Lower lobe of right lung (tissue), 2 donors: ENCODE data around the gene SSU72. TPM values are rescaled to one million over a fixed set of nuclear protein-coding genes. Genes with fewer than 3 reads are reported as not detected.
"Not testable (repeated sequence)": the region's sequence is repeated elsewhere in the genome, so short reads cannot be mapped to it uniquely, and the experiment has no call there.

Source experiments
- ATAC-seq, 2 donors: fragments of 200-7000 bp; cut with Tn5 transposase; one replicate each; pipeline ENCODE4 v1.9.1; 2020 to 2022; ENCODE audit warnings: mild to moderate bottlenecking in 2 of 2, moderate library complexity in 2 of 2
- DNase-seq: peaks from one replicate; pipeline ENCODE4 v3.0.0-alpha.2; 2020
- H3K27ac ChIP-seq: fragments of 200-600 bp; one replicate; pipeline ENCODE4 v1.8.0; 2022
- H3K27me3 ChIP-seq: fragments of 200-600 bp; one replicate; pipeline ENCODE4 v1.8.0; 2022; ENCODE audit warnings: low read depth
- H3K36me3 ChIP-seq: fragments of 200-600 bp; one replicate; pipeline ENCODE4 v1.8.0; 2022; ENCODE audit warnings: mild to moderate bottlenecking
- H3K4me1 ChIP-seq: fragments of 200-600 bp; one replicate; pipeline ENCODE4 v1.8.0; 2022
- H3K4me3 ChIP-seq: fragments of 200-600 bp; one replicate; pipeline ENCODE4 v1.8.0; 2022; ENCODE audit warnings: mild to moderate bottlenecking
- H3K9me3 ChIP-seq: fragments of 200-600 bp; one replicate; pipeline ENCODE4 v1.8.0; 2022
- intact Hi-C: fragments of 100-400 bp; cut with DNase I; formaldehyde crosslinking; loops from one replicate; pipeline ENCODE4 v1.11.0; 2022
- total RNA-seq: library from RNA; stranded (reverse); fragmentation: NEBNext Ultra II Directional; extraction: Animal tissue kit (Norgen Biotek cat#: 25700); gene quantifications from one replicate; pipeline ENCODE4 v1.2.1, GENCODE V29; 2021
- TF ChIP-seq, protein P1 (sequence below): fragments of 200-600 bp; IDR thresholded peaks from one replicate; pipeline ENCODE4 v1.8.0; 2022; ENCODE audit warnings: antibody characterized with exemption, mild to moderate bottlenecking
- donor health status: DM: no; HTN: yes; CAD: no; lungs with severe emphysema.

Gene SSU72
- total RNA-seq, 1 donor from 2014 or later: 123 TPM

DNA sequence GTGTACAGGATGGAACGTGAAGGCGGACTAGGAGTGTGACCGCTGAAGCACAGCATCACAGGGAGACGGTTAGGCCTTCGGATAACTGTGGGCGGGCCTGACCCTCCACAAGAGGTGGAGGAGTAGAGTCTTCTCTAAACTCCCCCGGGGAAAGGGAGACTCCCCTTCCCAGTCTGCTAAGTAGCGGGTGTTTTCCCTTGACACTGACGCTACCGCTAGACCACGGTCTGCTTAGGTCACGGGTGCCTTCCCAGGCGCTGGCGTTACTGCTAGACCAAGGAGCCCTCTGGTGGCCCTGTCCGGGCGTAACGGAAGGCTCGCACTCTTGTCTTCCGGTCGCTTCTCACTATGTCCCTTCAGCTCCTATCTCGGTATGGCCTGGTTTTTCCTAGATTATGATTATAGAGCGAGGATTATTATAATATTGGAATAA, 69.3 kb downstream of the SSU72 start:
- H3K27ac ChIP-seq: peak overlapping the region; percentile 84
- H3K27me3 ChIP-seq, H3K9me3 ChIP-seq, H3K36me3 ChIP-seq, intact Hi-C loops, H3K4me1 ChIP-seq: not testable (repeated sequence)
- TF ChIP-seq, protein P1, sequence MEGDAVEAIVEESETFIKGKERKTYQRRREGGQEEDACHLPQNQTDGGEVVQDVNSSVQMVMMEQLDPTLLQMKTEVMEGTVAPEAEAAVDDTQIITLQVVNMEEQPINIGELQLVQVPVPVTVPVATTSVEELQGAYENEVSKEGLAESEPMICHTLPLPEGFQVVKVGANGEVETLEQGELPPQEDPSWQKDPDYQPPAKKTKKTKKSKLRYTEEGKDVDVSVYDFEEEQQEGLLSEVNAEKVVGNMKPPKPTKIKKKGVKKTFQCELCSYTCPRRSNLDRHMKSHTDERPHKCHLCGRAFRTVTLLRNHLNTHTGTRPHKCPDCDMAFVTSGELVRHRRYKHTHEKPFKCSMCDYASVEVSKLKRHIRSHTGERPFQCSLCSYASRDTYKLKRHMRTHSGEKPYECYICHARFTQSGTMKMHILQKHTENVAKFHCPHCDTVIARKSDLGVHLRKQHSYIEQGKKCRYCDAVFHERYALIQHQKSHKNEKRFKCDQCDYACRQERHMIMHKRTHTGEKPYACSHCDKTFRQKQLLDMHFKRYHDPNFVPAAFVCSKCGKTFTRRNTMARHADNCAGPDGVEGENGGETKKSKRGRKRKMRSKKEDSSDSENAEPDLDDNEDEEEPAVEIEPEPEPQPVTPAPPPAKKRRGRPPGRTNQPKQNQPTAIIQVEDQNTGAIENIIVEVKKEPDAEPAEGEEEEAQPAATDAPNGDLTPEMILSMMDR: peak; percentile 18
- peak overlapping the region; percentile 32 for H3K4me3 ChIP-seq
- ATAC-seq: peak; percentile 46 to 54
- peak; percentile 63 for DNase-seq

DNA sequence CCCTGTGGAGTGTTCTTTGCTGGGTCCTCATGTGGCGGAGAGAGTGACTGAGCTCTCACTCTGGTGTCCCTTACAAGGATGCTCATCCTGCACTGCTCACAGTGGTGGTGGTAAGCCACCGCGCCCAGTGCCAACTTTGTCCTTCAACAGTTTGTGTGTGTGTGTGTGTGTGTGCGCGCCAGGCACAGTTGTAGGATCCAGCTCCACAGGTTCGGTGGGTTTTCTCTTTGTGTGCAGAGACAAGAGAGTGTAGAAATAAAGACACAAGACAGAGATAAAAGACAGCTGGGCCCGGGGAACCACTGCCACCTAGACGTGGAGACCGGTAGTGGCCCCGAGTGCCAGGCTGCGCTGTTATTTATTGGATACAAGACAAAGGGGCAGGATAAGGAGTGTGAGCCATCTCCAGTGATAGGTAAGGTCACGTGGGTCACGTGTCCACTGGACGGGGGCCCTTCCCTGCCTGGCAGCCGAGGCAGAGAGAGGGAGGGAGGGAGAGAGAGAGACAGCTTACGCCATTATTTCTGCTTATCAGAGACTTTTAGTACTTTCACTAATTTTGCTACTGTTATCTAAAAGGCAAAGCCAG, 69.8 kb downstream of the SSU72 start:
- peak; percentile 46 to 71 for ATAC-seq
- Histone ChIP-seq H3K4me3 (peak overlapping the region; percentile 32), H3K27ac (peak overlapping the region; percentile 84)

DNA sequence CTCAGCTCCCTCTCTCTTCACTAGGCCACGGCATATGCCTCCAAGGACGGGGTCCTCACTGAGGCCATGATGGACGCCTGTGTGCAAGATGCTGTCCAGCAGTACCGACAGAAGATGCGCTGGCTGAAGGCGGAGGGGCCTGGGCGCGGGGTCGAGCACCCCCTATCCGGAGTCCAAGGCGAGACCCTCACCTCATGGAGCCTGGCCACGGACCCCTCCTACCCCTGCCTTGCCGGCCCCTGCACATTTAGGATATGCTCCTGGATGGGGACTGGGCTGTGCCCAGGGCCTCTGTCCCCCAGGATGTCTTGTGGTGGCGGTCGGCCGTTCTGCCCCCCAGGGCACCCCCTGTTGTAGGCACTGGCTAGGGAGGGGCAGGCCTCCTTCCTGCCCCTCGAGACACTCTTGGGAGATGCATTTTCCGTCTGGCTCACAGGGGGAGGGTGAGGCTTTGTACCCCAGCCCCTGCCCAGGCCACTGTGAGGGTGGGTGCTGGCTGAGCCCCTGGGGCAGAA, 79.1 kb downstream of the SSU72 start:
- H3K27ac ChIP-seq, intact Hi-C loops, H3K27me3 ChIP-seq, H3K9me3 ChIP-seq, DNase-seq, H3K4me3 ChIP-seq, H3K4me1 ChIP-seq: not testable (repeated sequence)
- ATAC-seq: peak; percentile 4 to 10
- H3K36me3 ChIP-seq: peaks cover 29% of the 10 kb centered on the region

More for the DNA sequence above, 69.8 kb downstream of the SSU72 start:
- DNase-seq: peak; percentile 81
- H3K36me3 ChIP-seq, intact Hi-C loops, H3K9me3 ChIP-seq, H3K4me1 ChIP-seq, H3K27me3 ChIP-seq: not testable (repeated sequence)
- TF ChIP-seq, protein P1: peak; percentile 69

DNA sequence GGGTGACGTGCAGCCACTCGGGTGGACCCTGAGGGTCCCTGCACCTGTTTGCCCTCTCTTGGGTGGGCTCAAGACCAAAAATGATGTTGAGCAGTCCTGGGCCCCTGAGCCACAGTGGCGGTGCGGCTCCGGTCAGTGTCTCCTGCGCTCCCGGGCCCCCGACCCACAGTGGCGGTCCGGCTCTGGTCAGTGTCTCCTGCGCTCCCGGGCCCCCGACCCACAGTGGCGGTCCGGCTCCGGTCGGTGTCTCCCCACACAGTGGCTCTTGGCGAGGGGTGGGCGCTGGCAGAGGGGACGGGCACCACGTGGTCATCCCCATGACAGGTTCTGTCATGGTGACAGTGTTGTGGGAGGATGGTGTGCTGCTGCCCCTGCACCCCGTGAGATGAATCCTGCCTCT, 80.4 kb downstream of the SSU72 start:
- H3K27me3 ChIP-seq, H3K9me3 ChIP-seq, H3K27ac ChIP-seq, H3K4me3 ChIP-seq, H3K4me1 ChIP-seq, ATAC-seq, intact Hi-C loops, DNase-seq: not testable (repeated sequence)
- peaks cover 41% of the 10 kb centered on the region for H3K36me3 ChIP-seq

Other genes with a start within 250 kb of the SSU72 start
- gene TAS1R3, start 243.6 kb downstream of the SSU72 start, total RNA-seq: 0.65 TPM
- 60.4 TPM for gene DVL1, start 225.4 kb downstream of the SSU72 start, total RNA-seq
- 39.3 TPM for gene MXRA8, start 216.3 kb downstream of the SSU72 start, total RNA-seq
- gene AURKAIP1, start 199.7 kb downstream of the SSU72 start, total RNA-seq: 82.4 TPM
- gene CCNL2, start 175.5 kb downstream of the SSU72 start, total RNA-seq: 165 TPM
- gene MRPL20, start 167.6 kb downstream of the SSU72 start, total RNA-seq: 79.8 TPM
- 22.3 TPM for gene ANKRD65, start 153.6 kb downstream of the SSU72 start, total RNA-seq
- 58.7 TPM for gene VWA1, start 139.2 kb downstream of the SSU72 start, total RNA-seq
- 7.8 TPM for gene ATAD3C, start 125.2 kb downstream of the SSU72 start, total RNA-seq
- 19.0 TPM for gene ATAD3B, start 103.1 kb downstream of the SSU72 start, total RNA-seq
- gene ATAD3A, start 62.7 kb downstream of the SSU72 start, total RNA-seq: 14.1 TPM
- gene TMEM240, start 34.2 kb downstream of the SSU72 start, total RNA-seq: 3.9 TPM
- gene FNDC10, start 25.3 kb upstream of the SSU72 start, total RNA-seq: 7.7 TPM
- gene MIB2, start 40.6 kb upstream of the SSU72 start, total RNA-seq: 82.5 TPM
- 27.2 TPM for gene MMP23B, start 57.3 kb upstream of the SSU72 start, total RNA-seq
- 23.0 TPM for gene CDK11B, start 84.1 kb upstream of the SSU72 start, total RNA-seq
- 52.7 TPM for gene SLC35E2B, start 117.9 kb upstream of the SSU72 start, total RNA-seq
- 56.1 TPM for gene CDK11A, start 149.5 kb upstream of the SSU72 start, total RNA-seq
- gene NADK, start 203.6 kb upstream of the SSU72 start, total RNA-seq: 133 TPM